K562 (cell line): ENCODE measurements around the gene UBR1. TPM values are rescaled to one million over a fixed set of nuclear protein-coding genes. Genes with fewer than 3 reads are reported as not detected.

ENCODE experiments used
- ATAC-seq: fragments of 200-7000 bp; cut with Tn5 transposase; 3 replicates; pipeline ENCODE4 v1.9.1; 2020; ENCODE audit warnings: moderate library complexity
- BruUV-seq: library from RNA; stranded (reverse); fragments of 400-500 nt; replicated peaks from 2 replicates; lab custom pipeline; 2021; lab: Mats Ljungman, UMichigan
- CTCF ChIA-PET: fragments of 300-600 bp; formaldehyde crosslinking; extraction: SDS; loops from one replicate; lab custom pipeline; 2021; ENCODE audit warnings: low intra/inter-chr PET ratio; lab: Yijun Ruan, JAX
- POLR2A ChIA-PET: fragments of 300-600, 350-650 bp; sonication (Branson Sonifier 250); formaldehyde crosslinking; extraction: SDS; loops from one replicate; lab custom pipeline; 2021; ENCODE audit warnings: antibody characterized with exemption, inconsistent platforms; lab: Yijun Ruan, JAX
- DNase-seq, 4 experiments: peaks; one replicate each; pipeline versions ENCODE4 v3.0.0 to v3.0.0-alpha.2; 2011 to 2018; ENCODE audit warnings: low spot score in 3 of 4, mixed read lengths in 3 of 4; ENCODE audit errors: extremely low read depth in 1 of 4
- FAIRE-seq: peaks from 2 replicates; lab custom pipeline; 2011; peaks lifted over from hg19 to GRCh38; lab: Jason Lieb, UNC
- H2AFZ ChIP-seq: 2 replicates; pipeline ENCODE4 v1.6.0; 2011; ENCODE audit warnings: low read depth, low read length, control low read depth, inconsistent platforms
- H3K27ac ChIP-seq: fragments of 200-600 bp; 3 replicates; pipeline ENCODE4 v1.8.0; 2011; ENCODE audit warnings: low read depth, mild to moderate bottlenecking, control low read depth, inconsistent platforms, low read length, moderate library complexity, mixed read lengths; ENCODE audit errors: extremely low read depth
- H3K27me3 ChIP-seq, 2 experiments: fragments of 300-600 bp in 1 of 2; 2 replicates in 1 of 2; 3 replicates in 1 of 2; pipeline versions ENCODE4 v1.6.0 to v1.8.0; 2011; ENCODE audit warnings: inconsistent platforms in 2 of 2, low read length in 2 of 2, mild to moderate bottlenecking in 1 of 2, mixed read lengths in 1 of 2, moderate library complexity in 1 of 2; ENCODE audit not compliant: control insufficient read depth in 2 of 2, insufficient read depth in 2 of 2
- H3K36me3 ChIP-seq: fragments of 300-600 bp; 3 replicates; pipeline ENCODE4 v1.8.0; 2011; ENCODE audit warnings: mild to moderate bottlenecking, low read length, inconsistent platforms; ENCODE audit not compliant: control insufficient read depth, insufficient read depth
- H3K4me1 ChIP-seq, 2 experiments: fragments of 200-600 bp in 1 of 2; replicated peaks in 1 of 2; 2 replicates in 1 of 2; 3 replicates in 1 of 2; pipeline versions ENCODE4 v1.5.1 to v1.8.0; 2011; ENCODE audit warnings: inconsistent platforms in 2 of 2, low read length in 2 of 2, mild to moderate bottlenecking in 1 of 2, mixed read lengths in 1 of 2, moderate library complexity in 1 of 2; ENCODE audit not compliant: control insufficient read depth in 2 of 2, insufficient read depth in 2 of 2
- H3K4me2 ChIP-seq: 2 replicates; pipeline ENCODE4 v1.6.1; 2011; ENCODE audit warnings: low read length, control low read depth, inconsistent platforms, mixed read lengths; ENCODE audit not compliant: insufficient read depth
- H3K4me3 ChIP-seq: fragments of 200-600 bp; sonication (generic), shearing (Covaris generic); 2 replicates; pipeline ENCODE4 v1.5.1; 2016; ENCODE audit warnings: control low read depth, inconsistent platforms
- H3K79me2 ChIP-seq: fragments of 200-600 bp; 3 replicates; pipeline ENCODE4 v1.8.0; 2011; ENCODE audit warnings: low read length, inconsistent platforms; ENCODE audit not compliant: control insufficient read depth, insufficient read depth
- H3K9ac ChIP-seq, 2 experiments: 2 replicates each; pipeline versions ENCODE4 v1.6.0 to v1.6.1; 2011; ENCODE audit warnings: low read depth in 2 of 2, low read length in 2 of 2, control low read depth in 1 of 2, inconsistent platforms in 1 of 2, mild to moderate bottlenecking in 1 of 2, mixed read lengths in 1 of 2; ENCODE audit not compliant: insufficient read depth in 1 of 2
- H3K9me1 ChIP-seq: one replicate; pipeline ENCODE4 v1.6.0; 2011; ENCODE audit warnings: inconsistent platforms, mild to moderate bottlenecking, low read length, moderate library complexity; ENCODE audit not compliant: control insufficient read depth, insufficient read depth
- H3K9me3 ChIP-seq: replicated peaks from 2 replicates; pipeline ENCODE4 v1.5.1; 2011; ENCODE audit warnings: low read depth, low read length, inconsistent platforms; ENCODE audit not compliant: control insufficient read depth, insufficient read depth
- H4K20me1 ChIP-seq: replicated peaks from 2 replicates; pipeline ENCODE4 v1.6.1; 2011; ENCODE audit warnings: low read length, inconsistent platforms, mixed read lengths; ENCODE audit not compliant: control insufficient read depth, insufficient read depth
- CHCHD3 ChIP-seq: fragments of 250-450 bp; sonication (Bioruptor Pico); IDR thresholded peaks from 2 replicates; pipeline ENCODE4 v2.1.2; 2022; ENCODE audit warnings: mild to moderate bottlenecking
- CTBP1 ChIP-seq: fragments of 450-650 bp; IDR thresholded peaks from 2 replicates; pipeline ENCODE4 v1.6.1; 2016; ENCODE audit warnings: borderline replicate concordance
- MCM2 ChIP-seq: fragments of 450-650 bp; IDR thresholded peaks from 2 replicates; pipeline ENCODE4 v1.6.1; 2017; ENCODE audit warnings: low read depth, mild to moderate bottlenecking
- ZC3H4 ChIP-seq: sonication (generic); formaldehyde crosslinking; IDR thresholded peaks from 2 replicates; pipeline ENCODE4 v1.9.0; 2021; ENCODE audit warnings: missing genetic modification reagents, borderline replicate concordance
- ZZZ3 ChIP-seq: fragments of 450-650 bp; IDR thresholded peaks from 2 replicates; pipeline ENCODE4 v1.6.1; 2016; ENCODE audit warnings: antibody characterized with exemption, mild to moderate bottlenecking, moderate library complexity
- in situ Hi-C: fragments of 300-500 bp; cut with MboI; formaldehyde crosslinking; loops from 4 replicates; pipeline ENCODE4 v1.15.0; 2018; ENCODE audit warnings: inconsistent platforms, mixed read lengths
- intact Hi-C: fragments of 100-400 bp; cut with micrococcal nuclease; formaldehyde crosslinking; loops from 2 replicates; pipeline ENCODE4 v1.14.2; 2022
- polyA plus RNA-seq, 8 experiments: library from polyadenylated mRNA; depleted of rRNA in 4 of 8; stranded (reverse) in 5 of 8; unstranded in 3 of 8; fragments of >200 nt; fragmentation: Nextera tagmentation in 2 of 8; fragmentation: Illumina TruSeq in 1 of 8; extraction: Ambion mirVana in 2 of 8; extraction: Trizol in 1 of 8; gene quantifications; 2 replicates each; pipeline versions ENCODE4 v1.2.1 to v1.2.3, GENCODE V29; 2011 to 2014; ENCODE audit warnings: inconsistent platforms in 1 of 8, missing spikeins in 1 of 8
- total RNA-seq, 7 experiments: library from RNA; depleted of rRNA in 6 of 7; stranded (reverse); fragments of >200 nt in 6 of 7; fragmentation: Illumina TruSeq in 2 of 7; extraction: Trizol in 2 of 7; gene quantifications; 2 replicates each; pipeline versions ENCODE4 v1.2.1 to v1.2.3, GENCODE V29; 2011 to 2021; ENCODE audit warnings: low replicate concordance in 1 of 7
- TF ChIP-seq, protein P1 (sequence below): fragments of 250-450 bp; sonication (Bioruptor Pico); IDR thresholded peaks from 2 replicates; pipeline ENCODE4 v1.4.0; 2020; ENCODE audit warnings: mild to moderate bottlenecking

UBR1 gene
- total and polyA plus RNA-seq, 9 of the 15 experiments (the other 6 are each of a cell fraction or from before 2014, with no cell fraction given), result 5.8 to 30.7 (median 15.3) TPM

DNA sequence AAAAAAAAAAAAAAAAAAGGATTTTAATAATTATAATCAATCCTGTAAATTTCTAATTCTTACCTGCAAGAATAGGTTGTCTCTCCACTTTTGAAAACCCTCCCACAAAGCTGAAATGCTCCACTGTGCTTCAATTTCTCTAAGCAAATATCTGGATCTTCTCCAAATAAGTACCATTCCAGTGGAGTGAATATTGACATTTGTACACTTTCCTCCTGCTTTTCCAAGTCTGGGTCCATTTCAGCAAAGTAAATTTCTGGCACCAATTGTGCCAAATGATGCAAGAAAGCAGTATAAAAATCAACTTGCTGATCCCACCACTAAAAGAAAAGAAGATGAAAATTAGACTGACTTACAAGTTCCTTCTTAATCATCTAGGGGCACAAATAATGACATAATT, 19.9 kb downstream of the UBR1 start:
- Histone ChIP-seq H3K4me3 (no peak overlapping the region), H3K27me3 (no peaks in the 10 kb centered on the region), H3K4me1 (no peaks in the 10 kb centered on the region), H3K4me2 (no peak overlapping the region), H3K79me2 (peaks cover 30% of the 10 kb centered on the region), H3K9me1 (no peaks in the 10 kb centered on the region), H3K9me3 (no peaks in the 10 kb centered on the region), H3K9ac (no peak overlapping the region), H4K20me1 (no peaks in the 10 kb centered on the region), H2AFZ (no peak overlapping the region), H3K36me3 (peaks cover 62% of the 10 kb centered on the region), H3K27ac (no peak overlapping the region)
- FAIRE-seq (no peak), ATAC-seq (no peak), DNase-seq (no peak)
- TF ChIP-seq MCM2 (no peak), ZC3H4 (CRISPR knock-in tag) (no peak), CTBP1 (no peak), CHCHD3 (no peak), ZZZ3 (no peak)
- TF ChIP-seq, protein P1, sequence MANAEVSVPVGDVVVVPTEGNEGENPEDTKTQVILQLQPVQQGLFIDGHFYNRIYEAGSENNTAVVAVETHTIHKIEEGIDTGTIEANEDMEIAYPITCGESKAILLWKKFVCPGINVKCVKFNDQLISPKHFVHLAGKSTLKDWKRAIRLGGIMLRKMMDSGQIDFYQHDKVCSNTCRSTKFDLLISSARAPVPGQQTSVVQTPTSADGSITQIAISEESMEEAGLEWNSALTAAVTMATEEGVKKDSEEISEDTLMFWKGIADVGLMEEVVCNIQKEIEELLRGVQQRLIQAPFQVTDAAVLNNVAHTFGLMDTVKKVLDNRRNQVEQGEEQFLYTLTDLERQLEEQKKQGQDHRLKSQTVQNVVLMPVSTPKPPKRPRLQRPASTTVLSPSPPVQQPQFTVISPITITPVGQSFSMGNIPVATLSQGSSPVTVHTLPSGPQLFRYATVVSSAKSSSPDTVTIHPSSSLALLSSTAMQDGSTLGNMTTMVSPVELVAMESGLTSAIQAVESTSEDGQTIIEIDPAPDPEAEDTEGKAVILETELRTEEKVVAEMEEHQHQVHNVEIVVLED (CRISPR knock-in tag), result no peak
- intact Hi-C loops (no loop called here), in situ Hi-C loops (no loop called here)
- CTCF ChIA-PET, result no interaction called here
- POLR2A ChIA-PET, result interaction anchor here (0.7 kb wide), 2 partner anchors 50 to 201 kb away, joined by 3 read pairs; no protein-coding TSS in a partner anchor
- no TSS peak for BruUV-seq
